Fibroblast of lung (primary cell): ENCODE results near the gene BLCAP.

ENCODE experiments used
- EZH2 ChIP-seq: IDR thresholded peaks from 2 replicates; pipeline ENCODE4 v1.5.1; 2012; ENCODE audit warnings: low read length, control low read depth, mild to moderate bottlenecking; ENCODE audit errors: missing control alignments
- TF ChIP-seq, protein P1 (sequence below), 2 donors: IDR thresholded peaks in 1 of 2; conservative IDR thresholded peaks in 1 of 2; 1 replicate in 1 of 2; 2 replicates in 1 of 2; pipeline ENCODE4 v1.5.1; 2011 to 2012; ENCODE audit warnings: low read length in 2 of 2, control low read depth in 1 of 2, inconsistent platforms in 1 of 2, low read depth in 1 of 2, mild to moderate bottlenecking in 1 of 2

DNA sequence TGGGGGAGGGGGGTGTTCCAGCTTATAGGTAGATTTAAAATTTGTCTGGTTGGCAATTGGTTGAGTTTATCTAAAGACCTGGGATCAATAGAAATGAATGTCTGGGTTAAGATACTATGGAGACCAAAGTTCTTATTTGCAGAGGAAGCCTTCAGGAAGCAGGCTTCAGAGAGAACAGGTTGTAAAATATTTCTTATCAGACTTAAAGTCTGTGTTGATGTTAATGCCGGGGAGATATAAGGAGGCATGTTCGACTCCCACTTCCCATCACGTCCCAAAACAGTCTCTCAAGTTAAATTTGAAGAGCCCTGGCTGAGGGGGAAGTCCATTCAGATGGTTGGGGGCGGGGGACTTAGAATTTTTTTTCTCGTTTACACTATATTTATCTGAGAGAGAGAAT is 12.3 kb upstream of the BLCAP start:
- TF ChIP-seq, protein P1, sequence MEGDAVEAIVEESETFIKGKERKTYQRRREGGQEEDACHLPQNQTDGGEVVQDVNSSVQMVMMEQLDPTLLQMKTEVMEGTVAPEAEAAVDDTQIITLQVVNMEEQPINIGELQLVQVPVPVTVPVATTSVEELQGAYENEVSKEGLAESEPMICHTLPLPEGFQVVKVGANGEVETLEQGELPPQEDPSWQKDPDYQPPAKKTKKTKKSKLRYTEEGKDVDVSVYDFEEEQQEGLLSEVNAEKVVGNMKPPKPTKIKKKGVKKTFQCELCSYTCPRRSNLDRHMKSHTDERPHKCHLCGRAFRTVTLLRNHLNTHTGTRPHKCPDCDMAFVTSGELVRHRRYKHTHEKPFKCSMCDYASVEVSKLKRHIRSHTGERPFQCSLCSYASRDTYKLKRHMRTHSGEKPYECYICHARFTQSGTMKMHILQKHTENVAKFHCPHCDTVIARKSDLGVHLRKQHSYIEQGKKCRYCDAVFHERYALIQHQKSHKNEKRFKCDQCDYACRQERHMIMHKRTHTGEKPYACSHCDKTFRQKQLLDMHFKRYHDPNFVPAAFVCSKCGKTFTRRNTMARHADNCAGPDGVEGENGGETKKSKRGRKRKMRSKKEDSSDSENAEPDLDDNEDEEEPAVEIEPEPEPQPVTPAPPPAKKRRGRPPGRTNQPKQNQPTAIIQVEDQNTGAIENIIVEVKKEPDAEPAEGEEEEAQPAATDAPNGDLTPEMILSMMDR (conservative IDR thresholded peaks at IDR 0.05 in 1 of 2, IDR thresholded peaks at IDR 0.05 in 1 of 2; ENCODE audit: low read depth in 1 of 2, low read length in 2 of 2), result no peak
- TF ChIP-seq EZH2, result no peak
